22Rv1 (cell line): ENCODE results near the gene SH2D3A.

Experiments
- CTCF ChIP-seq: fragments of 450-650 bp; IDR thresholded peaks from 2 replicates; pipeline ENCODE4 v1.5.1; 2017; ENCODE audit warnings: mild to moderate bottlenecking
- ZFX ChIP-seq: fragments of 450-650 bp; IDR thresholded peaks from 2 replicates; pipeline ENCODE4 v1.6.1; 2017; ENCODE audit warnings: antibody characterized with exemption, borderline replicate concordance

GRCh38 chr19:6808494-6808893 lies 41.3 kb upstream of the SH2D3A start:
- TF ChIP-seq CTCF (no peak), ZFX (no peak)
